AG04450 (cell line): ENCODE results near the gene MBD6. TPM values are rescaled to one million over a fixed set of nuclear protein-coding genes. Genes with fewer than 3 reads are reported as not detected.

Experiments used
- CTCF ChIA-PET: fragments of 300-600, 350-600 bp; formaldehyde crosslinking; extraction: SDS; loops from one replicate; lab custom pipeline; 2022; ENCODE audit warnings: antibody characterized with exemption, inconsistent platforms; lab: Charles Lee
- POLR2A ChIA-PET: fragments of 350-600 bp; formaldehyde crosslinking; extraction: SDS; loops from one replicate; lab custom pipeline; 2021; ENCODE audit warnings: antibody characterized with exemption, inconsistent platforms; lab: Yijun Ruan, JAX
- DNase-seq: peaks from one replicate; pipeline ENCODE4 v3.0.0-alpha.2; 2011; ENCODE audit warnings: low read depth, low spot score
- H3K27ac ChIP-seq: one replicate; pipeline ENCODE4 v1.5.1; 2012; ENCODE audit warnings: low read depth, low read length, control low read depth
- H3K27me3 ChIP-seq: one replicate; pipeline ENCODE4 v1.6.0; 2012; ENCODE audit warnings: low read length; ENCODE audit not compliant: control insufficient read depth, insufficient read depth
- H3K4me3 ChIP-seq: 2 replicates; pipeline ENCODE4 v1.5.1; 2011; ENCODE audit warnings: mild to moderate bottlenecking, low read depth, low read length, control low read depth
- H3K9me3 ChIP-seq: 2 replicates; pipeline ENCODE4 v1.5.1; 2012; ENCODE audit warnings: low read length; ENCODE audit not compliant: control insufficient read depth, insufficient read depth
- CTCF ChIP-seq: IDR thresholded peaks from 2 replicates; pipeline ENCODE4 v1.5.1; 2011; ENCODE audit warnings: low read depth, low read length, control low read depth, inconsistent platforms
- polyA plus RNA-seq: library from polyadenylated mRNA; depleted of rRNA; stranded (reverse); fragments of >200 nt; gene quantifications from 2 replicates; pipeline ENCODE4 v1.2.3, GENCODE V29; 2011

MBD6 gene
- polyA plus RNA-seq, 1 experiment: 3.3 TPM

- Histone ChIP-seq H3K9me3 (no peaks in the 10 kb centered on the region; the same call in 1 of the 2 replicates), H3K27me3 (peaks cover 42% of the 10 kb centered on the region), H3K4me3 (no peak overlapping the region), H3K27ac (no peak overlapping the region)
- DNase-seq: no peak
- ChIA-PET POLR2A (interaction anchor here (0.9 kb wide), 1 partner anchor 45 kb away, joined by 4 read pairs; the partner anchor contains the start of gene DDIT3), CTCF (interaction anchor here (1.9 to 2.7 kb wide), 2 partner anchors 12 to 16 kb away, joined by 9 to 14 read pairs; partner anchors contain the start of gene GLI1)
- TF ChIP-seq CTCF: no peak
These were observed 47.8 kb upstream of the MBD6 start for GRCh38 chr12:57474862-57475261.

- Histone ChIP-seq H3K27ac (no peak overlapping the region), H3K4me3 (peak overlapping the region; percentile 36), H3K9me3 (no peaks in the 10 kb centered on the region; the same call in 1 of the 2 replicates), H3K27me3 (peaks cover 42% of the 10 kb centered on the region)
- ChIA-PET POLR2A (interaction anchor here (0.6 to 0.9 kb wide), 2 partner anchors 44 to 363 kb away, joined by 4 to 5 read pairs; partner anchors contain the start of gene DDIT3), CTCF (interaction anchor here (0.6 to 2.7 kb wide), 3 partner anchors 13 to 42 kb away, joined by 6 to 14 read pairs (median 9); partner anchors contain the start of gene GLI1)
- no peak for DNase-seq
- TF ChIP-seq CTCF: no peak
These were observed 47.1 kb upstream of the MBD6 start for GRCh38 chr12:57475271-57476161.

GRCh38 chr12:57476162-57476992 is 46.2 kb upstream of the MBD6 start:
- TF ChIP-seq CTCF: peak; percentile 25
- no peaks in the 10 kb centered on the region; the same call in 1 of the 2 replicates for H3K9me3 ChIP-seq
- H3K27me3 ChIP-seq: peaks cover 44% of the 10 kb centered on the region
- CTCF ChIA-PET: interaction anchor here (1.3 kb wide), 1 partner anchor 17 kb away, joined by 5 read pairs; the partner anchor contains the start of gene GLI1
- no peak overlapping the region for H3K27ac ChIP-seq
- DNase-seq: no peak
- POLR2A ChIA-PET: no interaction called here
- peak overlapping the region; percentile 36 for H3K4me3 ChIP-seq

GRCh38 chr12:57476993-57477709 is 45.5 kb upstream of the MBD6 start:
- ChIA-PET POLR2A (no interaction called here), CTCF (interaction anchor here (0.9 to 1.3 kb wide), 2 partner anchors 15 to 18 kb away, joined by 3 to 5 read pairs; partner anchors contain the start of gene GLI1)
- no peak for DNase-seq
- Histone ChIP-seq H3K9me3 (no peaks in the 10 kb centered on the region; the same call in 1 of the 2 replicates), H3K27me3 (peaks cover 43% of the 10 kb centered on the region), H3K27ac (no peak overlapping the region), H3K4me3 (no peak overlapping the region)
- no peak for TF ChIP-seq CTCF
